Measurements from ENCODE around the gene ENDOG.
"Not testable (repeated sequence)": the region's sequence is repeated elsewhere in the genome, so short reads cannot be mapped to it uniquely, and the experiment has no call there.

Gene ENDOG

DNA sequence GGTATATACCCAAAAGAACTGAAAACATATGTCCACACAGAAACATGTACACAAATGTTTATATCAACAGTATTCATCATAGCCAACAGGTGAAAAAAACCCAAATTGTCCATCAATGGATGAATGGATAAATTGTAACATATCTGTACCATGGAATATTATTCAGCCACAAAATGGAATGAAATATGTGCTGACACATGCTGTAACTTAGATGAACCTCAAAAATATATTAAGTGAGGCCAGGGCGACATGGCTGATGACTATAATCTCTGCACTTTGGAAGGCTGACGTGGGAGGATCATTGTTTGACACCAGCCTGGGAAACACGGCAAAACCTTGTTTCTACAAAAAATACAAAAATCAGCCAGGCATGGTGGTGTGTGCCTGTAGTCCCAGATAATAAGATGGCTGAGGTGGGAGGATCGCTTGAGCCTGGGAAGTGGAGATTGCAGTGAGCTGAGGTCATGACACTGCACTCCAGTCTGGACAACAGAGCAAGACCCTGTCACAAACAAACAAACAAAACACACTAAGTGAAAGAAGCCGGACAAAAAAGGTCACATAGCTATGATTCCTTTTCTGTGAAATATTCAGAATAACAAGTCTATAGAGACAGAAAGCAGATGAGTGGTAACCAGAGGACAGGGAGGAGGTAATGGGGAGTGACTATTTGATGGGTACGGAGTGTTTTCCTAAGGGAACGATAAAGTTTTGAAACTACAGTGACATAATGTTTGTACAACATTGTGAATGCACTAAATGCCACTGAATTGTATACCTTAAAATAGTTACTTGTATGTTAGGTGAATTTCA is 52.0 kb downstream of the ENDOG start:
- no peak for FAIRE-seq

DNA sequence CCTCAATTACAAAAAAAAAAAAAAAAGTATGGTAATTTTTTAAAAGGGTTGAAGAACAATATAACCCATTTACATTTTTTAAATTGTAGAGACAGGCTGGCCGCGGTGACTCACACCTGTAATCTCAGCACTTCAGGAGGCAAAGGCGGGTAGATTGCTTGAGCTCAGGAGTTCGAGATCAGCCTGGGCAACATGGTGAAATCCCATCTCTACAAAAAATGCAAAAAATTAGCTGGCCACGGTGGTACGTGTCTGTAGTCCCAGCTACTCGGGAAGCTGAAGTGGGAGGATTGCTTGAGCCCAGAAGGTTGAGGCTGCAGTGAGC is 52.6 kb downstream of the ENDOG start:
- FAIRE-seq, result not testable (repeated sequence)
